GM23338 (cell line): ENCODE measurements around the gene SVIL. TPM values are rescaled to one million over a fixed set of nuclear protein-coding genes. Genes with fewer than 3 reads are reported as not detected.

Source experiments
- ATAC-seq: fragments of 200-7000 bp; cut with Tn5 transposase; 3 replicates; pipeline ENCODE4 v1.9.1; 2020
- DNase-seq: peaks from one replicate; pipeline ENCODE4 v3.0.0-alpha.2; 2015; ENCODE audit warnings: low spot score
- H2AFZ ChIP-seq: fragments of 200-600 bp; sonication (generic); 2 replicates; pipeline ENCODE4 v1.8.0; 2016; ENCODE audit warnings: antibody characterized with exemption, mild to moderate bottlenecking, moderate library complexity
- H3F3A ChIP-seq: fragments of 200-600 bp; sonication (generic); replicated peaks from 2 replicates; pipeline ENCODE4 v1.8.0; 2017; ENCODE audit warnings: antibody characterized with exemption, mixed run types, low read depth
- H3K27ac ChIP-seq: fragments of 200-600 bp; sonication (generic); 2 replicates; pipeline ENCODE4 v1.6.1; 2016; ENCODE audit warnings: low read depth
- H3K27me3 ChIP-seq: fragments of 200-600 bp; sonication (generic); 2 replicates; pipeline ENCODE4 v1.8.0; 2016; ENCODE audit warnings: mild to moderate bottlenecking, mixed run types, moderate library complexity; ENCODE audit not compliant: insufficient read depth
- H3K36me3 ChIP-seq: fragments of 200-600 bp; sonication (generic); 2 replicates; pipeline ENCODE4 v1.8.0; 2016; ENCODE audit warnings: mild to moderate bottlenecking; ENCODE audit not compliant: insufficient read depth
- H3K4me1 ChIP-seq: fragments of 200-600 bp; sonication (generic); 2 replicates; pipeline ENCODE4 v1.8.0; 2016; ENCODE audit warnings: mild to moderate bottlenecking, moderate library complexity; ENCODE audit not compliant: insufficient read depth
- H3K4me2 ChIP-seq: fragments of 200-600 bp; sonication (generic); 2 replicates; pipeline ENCODE4 v1.7.1; 2017; ENCODE audit warnings: mixed run types
- H3K4me3 ChIP-seq: fragments of 200-600 bp; sonication (generic); 2 replicates; pipeline ENCODE4 v1.6.1; 2016; ENCODE audit warnings: mixed run types
- H3K79me2 ChIP-seq: fragments of 200-600 bp; sonication (generic); replicated peaks from 2 replicates; pipeline ENCODE4 v1.8.0; 2017; ENCODE audit warnings: mild to moderate bottlenecking; ENCODE audit not compliant: insufficient read depth
- H3K9me2 ChIP-seq: fragments of 200-600 bp; sonication (generic); 2 replicates; pipeline ENCODE4 v1.8.0; 2017; ENCODE audit not compliant: insufficient read depth
- H4K20me1 ChIP-seq: fragments of 200-600 bp; sonication (generic); replicated peaks from 2 replicates; pipeline ENCODE4 v1.8.0; 2017; ENCODE audit warnings: mild to moderate bottlenecking; ENCODE audit not compliant: insufficient read depth
- H3K27ac Mint-ChIP-seq: 2 replicates; pipeline ENCODE4 v1.8.0; 2020; ENCODE audit warnings: inconsistent platforms, mild to moderate bottlenecking, moderate library complexity, mixed read lengths
- H3K27me3 Mint-ChIP-seq: 3 replicates; pipeline ENCODE4 v1.8.0; 2022; ENCODE audit warnings: low read depth, mild to moderate bottlenecking, moderate library complexity, mixed read lengths, inconsistent platforms; ENCODE audit not compliant: insufficient read depth, poor library complexity
- H3K36me3 Mint-ChIP-seq: 3 replicates; pipeline ENCODE4 v1.8.0; 2021; ENCODE audit warnings: low read depth, mild to moderate bottlenecking, inconsistent platforms, moderate library complexity, mixed read lengths
- H3K4me1 Mint-ChIP-seq: 3 replicates; pipeline ENCODE4 v1.8.0; 2020; ENCODE audit warnings: mild to moderate bottlenecking, inconsistent platforms, mixed read lengths
- H3K4me3 Mint-ChIP-seq: 3 replicates; pipeline ENCODE4 v1.8.0; 2021; ENCODE audit warnings: moderate library complexity, mild to moderate bottlenecking, inconsistent platforms, mixed read lengths
- H3K9me3 Mint-ChIP-seq: 3 replicates; pipeline ENCODE4 v1.8.0; 2020; ENCODE audit warnings: moderate library complexity, mild to moderate bottlenecking, inconsistent platforms, mixed read lengths
- CREB1 ChIP-seq: fragments of 250-450 bp; sonication (Bioruptor Pico); IDR thresholded peaks from 2 replicates; pipeline ENCODE4 v1.5.0; 2020; ENCODE audit warnings: low read depth, mild to moderate bottlenecking, moderate library complexity
- EZH2phosphoT487 ChIP-seq: fragments of 200-600 bp; sonication (generic); IDR thresholded peaks from one replicate; pipeline ENCODE4 v1.8.1; 2018; ENCODE audit warnings: antibody characterized with exemption; ENCODE audit not compliant: unreplicated experiment
- JUNB ChIP-seq: IDR thresholded peaks from one replicate; pipeline ENCODE4 v1.6.1; 2016; ENCODE audit warnings: antibody characterized with exemption; ENCODE audit not compliant: unreplicated experiment
- NANOG ChIP-seq: IDR thresholded peaks from 2 replicates; pipeline ENCODE4 v1.6.1; 2016; ENCODE audit warnings: antibody characterized with exemption, borderline replicate concordance
- STAT1 ChIP-seq: IDR thresholded peaks from one replicate; pipeline ENCODE4 v1.6.1; 2016; ENCODE audit warnings: antibody characterized with exemption; ENCODE audit not compliant: unreplicated experiment
- ZNF331 ChIP-seq: fragments of 250-450 bp; sonication (Bioruptor Pico); IDR thresholded peaks from 2 replicates; pipeline ENCODE4 v1.5.0; 2020; ENCODE audit warnings: low read depth, mild to moderate bottlenecking, moderate library complexity
- polyA plus RNA-seq: library from polyadenylated mRNA; unstranded; fragments of >200 nt; fragmentation: Nextera tagmentation; extraction: Ambion mirVana; gene quantifications from 2 replicates; pipeline ENCODE4 v1.2.1, GENCODE V29; 2016
- total RNA-seq: library from RNA; depleted of rRNA; stranded (reverse); fragments of >200 nt; shearing (Covaris generic); gene quantifications from 2 replicates; pipeline ENCODE4 v1.2.3, GENCODE V29; 2014
- TF ChIP-seq, protein P1 (sequence below): IDR thresholded peaks from one replicate; pipeline ENCODE4 v1.6.1; 2018; ENCODE audit warnings: antibody characterized with exemption; ENCODE audit not compliant: unreplicated experiment
- TF ChIP-seq, protein P2 (sequence below), 2 experiments: fragments of 200-600 bp in 1 of 2; sonication (generic) in 1 of 2; conservative IDR thresholded peaks; 2 replicates each; pipeline versions ENCODE4 v1.5.1 to v1.6.1; 2016 to 2017; ENCODE audit warnings: antibody characterized with exemption in 2 of 2, low read depth in 2 of 2, mild to moderate bottlenecking in 2 of 2, moderate library complexity in 1 of 2
- TF ChIP-seq, protein P3 (sequence below): IDR thresholded peaks from 2 replicates; pipeline ENCODE4 v1.6.1; 2016; ENCODE audit warnings: antibody characterized with exemption
- TF ChIP-seq, protein P4 (sequence below): fragments of 250-450 bp; sonication (Bioruptor Pico); IDR thresholded peaks from 2 replicates; pipeline ENCODE4 v1.5.0; 2020; ENCODE audit warnings: mild to moderate bottlenecking, moderate library complexity

The SVIL gene
- total and polyA plus RNA-seq, 2 experiments from 2014 or later: 8.8 to 34.9 TPM

DNA sequence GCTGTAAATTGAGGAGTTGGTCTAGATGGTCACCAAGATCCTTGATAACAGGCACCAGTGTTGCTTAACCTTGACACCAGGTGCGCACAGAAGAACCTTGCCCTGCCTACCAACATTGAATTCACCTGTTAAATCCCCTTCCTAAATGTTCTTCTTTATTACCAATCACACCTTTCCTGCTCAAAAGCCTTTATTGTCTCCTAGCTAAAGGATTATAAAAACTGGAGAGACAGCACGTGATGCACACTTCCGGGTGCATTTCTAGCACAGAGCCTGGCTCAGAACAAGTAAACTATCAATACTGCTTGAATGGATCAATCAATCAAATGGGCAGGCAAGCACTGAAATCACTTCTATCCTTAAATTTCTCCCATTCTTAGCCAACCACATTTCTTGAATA lies 56.3 kb downstream of the SVIL start (continued):
- TF ChIP-seq, protein P1, sequence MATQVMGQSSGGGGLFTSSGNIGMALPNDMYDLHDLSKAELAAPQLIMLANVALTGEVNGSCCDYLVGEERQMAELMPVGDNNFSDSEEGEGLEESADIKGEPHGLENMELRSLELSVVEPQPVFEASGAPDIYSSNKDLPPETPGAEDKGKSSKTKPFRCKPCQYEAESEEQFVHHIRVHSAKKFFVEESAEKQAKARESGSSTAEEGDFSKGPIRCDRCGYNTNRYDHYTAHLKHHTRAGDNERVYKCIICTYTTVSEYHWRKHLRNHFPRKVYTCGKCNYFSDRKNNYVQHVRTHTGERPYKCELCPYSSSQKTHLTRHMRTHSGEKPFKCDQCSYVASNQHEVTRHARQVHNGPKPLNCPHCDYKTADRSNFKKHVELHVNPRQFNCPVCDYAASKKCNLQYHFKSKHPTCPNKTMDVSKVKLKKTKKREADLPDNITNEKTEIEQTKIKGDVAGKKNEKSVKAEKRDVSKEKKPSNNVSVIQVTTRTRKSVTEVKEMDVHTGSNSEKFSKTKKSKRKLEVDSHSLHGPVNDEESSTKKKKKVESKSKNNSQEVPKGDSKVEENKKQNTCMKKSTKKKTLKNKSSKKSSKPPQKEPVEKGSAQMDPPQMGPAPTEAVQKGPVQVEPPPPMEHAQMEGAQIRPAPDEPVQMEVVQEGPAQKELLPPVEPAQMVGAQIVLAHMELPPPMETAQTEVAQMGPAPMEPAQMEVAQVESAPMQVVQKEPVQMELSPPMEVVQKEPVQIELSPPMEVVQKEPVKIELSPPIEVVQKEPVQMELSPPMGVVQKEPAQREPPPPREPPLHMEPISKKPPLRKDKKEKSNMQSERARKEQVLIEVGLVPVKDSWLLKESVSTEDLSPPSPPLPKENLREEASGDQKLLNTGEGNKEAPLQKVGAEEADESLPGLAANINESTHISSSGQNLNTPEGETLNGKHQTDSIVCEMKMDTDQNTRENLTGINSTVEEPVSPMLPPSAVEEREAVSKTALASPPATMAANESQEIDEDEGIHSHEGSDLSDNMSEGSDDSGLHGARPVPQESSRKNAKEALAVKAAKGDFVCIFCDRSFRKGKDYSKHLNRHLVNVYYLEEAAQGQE: no peak
- no peak for TF ChIP-seq ZNF331 (CRISPR knock-in tag)
- TF ChIP-seq STAT1: no peak
- TF ChIP-seq, protein P2, sequence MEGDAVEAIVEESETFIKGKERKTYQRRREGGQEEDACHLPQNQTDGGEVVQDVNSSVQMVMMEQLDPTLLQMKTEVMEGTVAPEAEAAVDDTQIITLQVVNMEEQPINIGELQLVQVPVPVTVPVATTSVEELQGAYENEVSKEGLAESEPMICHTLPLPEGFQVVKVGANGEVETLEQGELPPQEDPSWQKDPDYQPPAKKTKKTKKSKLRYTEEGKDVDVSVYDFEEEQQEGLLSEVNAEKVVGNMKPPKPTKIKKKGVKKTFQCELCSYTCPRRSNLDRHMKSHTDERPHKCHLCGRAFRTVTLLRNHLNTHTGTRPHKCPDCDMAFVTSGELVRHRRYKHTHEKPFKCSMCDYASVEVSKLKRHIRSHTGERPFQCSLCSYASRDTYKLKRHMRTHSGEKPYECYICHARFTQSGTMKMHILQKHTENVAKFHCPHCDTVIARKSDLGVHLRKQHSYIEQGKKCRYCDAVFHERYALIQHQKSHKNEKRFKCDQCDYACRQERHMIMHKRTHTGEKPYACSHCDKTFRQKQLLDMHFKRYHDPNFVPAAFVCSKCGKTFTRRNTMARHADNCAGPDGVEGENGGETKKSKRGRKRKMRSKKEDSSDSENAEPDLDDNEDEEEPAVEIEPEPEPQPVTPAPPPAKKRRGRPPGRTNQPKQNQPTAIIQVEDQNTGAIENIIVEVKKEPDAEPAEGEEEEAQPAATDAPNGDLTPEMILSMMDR (conservative IDR thresholded peaks at IDR 0.05; ENCODE audit: low read depth in 2 of 2): no peak
- TF ChIP-seq, protein P3, sequence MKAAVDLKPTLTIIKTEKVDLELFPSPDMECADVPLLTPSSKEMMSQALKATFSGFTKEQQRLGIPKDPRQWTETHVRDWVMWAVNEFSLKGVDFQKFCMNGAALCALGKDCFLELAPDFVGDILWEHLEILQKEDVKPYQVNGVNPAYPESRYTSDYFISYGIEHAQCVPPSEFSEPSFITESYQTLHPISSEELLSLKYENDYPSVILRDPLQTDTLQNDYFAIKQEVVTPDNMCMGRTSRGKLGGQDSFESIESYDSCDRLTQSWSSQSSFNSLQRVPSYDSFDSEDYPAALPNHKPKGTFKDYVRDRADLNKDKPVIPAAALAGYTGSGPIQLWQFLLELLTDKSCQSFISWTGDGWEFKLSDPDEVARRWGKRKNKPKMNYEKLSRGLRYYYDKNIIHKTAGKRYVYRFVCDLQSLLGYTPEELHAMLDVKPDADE: no peak
- TF ChIP-seq CREB1: no peak
- TF ChIP-seq NANOG: no peak
- TF ChIP-seq JUNB: no peak
- no peak for TF ChIP-seq EZH2phosphoT487

DNA sequence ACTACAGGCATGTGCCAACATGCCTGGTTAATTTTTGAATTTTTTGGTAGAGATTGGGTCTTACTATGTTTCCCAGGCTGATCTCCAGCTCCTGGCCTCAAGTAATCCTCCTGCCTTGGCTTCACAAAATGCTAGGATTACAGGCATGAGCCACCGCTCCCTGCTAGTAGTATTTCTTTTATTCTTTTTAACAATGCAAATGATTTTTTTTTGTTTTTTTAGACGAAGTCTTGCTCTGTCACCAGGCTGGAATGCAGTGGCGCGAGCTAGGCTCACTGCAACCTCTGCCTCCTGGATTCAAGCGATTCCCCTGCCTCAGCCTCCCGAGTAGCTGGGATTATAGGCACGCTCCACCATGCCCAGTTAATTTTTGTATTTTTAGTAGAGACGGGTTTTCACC lies 58.1 kb downstream of the SVIL start:
- H3K36me3 ChIP-seq: no peaks in the 10 kb centered on the region
- no peak overlapping the region for H3K4me3 ChIP-seq
- no peak overlapping the region for H3K4me2 ChIP-seq
- H3K27me3 ChIP-seq: no peaks in the 10 kb centered on the region
- Mint-ChIP-seq H3K4me3 (no peak overlapping the region), H3K36me3 (no peaks in the 10 kb centered on the region), H3K27ac (no peak overlapping the region; the same call in 1 of the 2 replicates), H3K9me3 (no peaks in the 10 kb centered on the region; the same call in 2 of the 3 replicates), H3K27me3 (no peaks in the 10 kb centered on the region), H3K4me1 (peaks cover 7% of the 10 kb centered on the region; the same call in 1 of the 3 replicates)
- H3K79me2 ChIP-seq: no peaks in the 10 kb centered on the region
- ATAC-seq: no peak
- 0 out of 2 replicates have a peak, but pooled peaks cover 9% of the 10 kb centered on the region for H3K4me1 ChIP-seq
- no peak overlapping the region for H3K27ac ChIP-seq
- no peaks in the 10 kb centered on the region for H3F3A ChIP-seq
- H2AFZ ChIP-seq: no peak overlapping the region
- no peak for DNase-seq
- H4K20me1 ChIP-seq: no peaks in the 10 kb centered on the region
- no peaks in the 10 kb centered on the region for H3K9me2 ChIP-seq
- TF ChIP-seq NANOG: no peak
- TF ChIP-seq, protein P4, sequence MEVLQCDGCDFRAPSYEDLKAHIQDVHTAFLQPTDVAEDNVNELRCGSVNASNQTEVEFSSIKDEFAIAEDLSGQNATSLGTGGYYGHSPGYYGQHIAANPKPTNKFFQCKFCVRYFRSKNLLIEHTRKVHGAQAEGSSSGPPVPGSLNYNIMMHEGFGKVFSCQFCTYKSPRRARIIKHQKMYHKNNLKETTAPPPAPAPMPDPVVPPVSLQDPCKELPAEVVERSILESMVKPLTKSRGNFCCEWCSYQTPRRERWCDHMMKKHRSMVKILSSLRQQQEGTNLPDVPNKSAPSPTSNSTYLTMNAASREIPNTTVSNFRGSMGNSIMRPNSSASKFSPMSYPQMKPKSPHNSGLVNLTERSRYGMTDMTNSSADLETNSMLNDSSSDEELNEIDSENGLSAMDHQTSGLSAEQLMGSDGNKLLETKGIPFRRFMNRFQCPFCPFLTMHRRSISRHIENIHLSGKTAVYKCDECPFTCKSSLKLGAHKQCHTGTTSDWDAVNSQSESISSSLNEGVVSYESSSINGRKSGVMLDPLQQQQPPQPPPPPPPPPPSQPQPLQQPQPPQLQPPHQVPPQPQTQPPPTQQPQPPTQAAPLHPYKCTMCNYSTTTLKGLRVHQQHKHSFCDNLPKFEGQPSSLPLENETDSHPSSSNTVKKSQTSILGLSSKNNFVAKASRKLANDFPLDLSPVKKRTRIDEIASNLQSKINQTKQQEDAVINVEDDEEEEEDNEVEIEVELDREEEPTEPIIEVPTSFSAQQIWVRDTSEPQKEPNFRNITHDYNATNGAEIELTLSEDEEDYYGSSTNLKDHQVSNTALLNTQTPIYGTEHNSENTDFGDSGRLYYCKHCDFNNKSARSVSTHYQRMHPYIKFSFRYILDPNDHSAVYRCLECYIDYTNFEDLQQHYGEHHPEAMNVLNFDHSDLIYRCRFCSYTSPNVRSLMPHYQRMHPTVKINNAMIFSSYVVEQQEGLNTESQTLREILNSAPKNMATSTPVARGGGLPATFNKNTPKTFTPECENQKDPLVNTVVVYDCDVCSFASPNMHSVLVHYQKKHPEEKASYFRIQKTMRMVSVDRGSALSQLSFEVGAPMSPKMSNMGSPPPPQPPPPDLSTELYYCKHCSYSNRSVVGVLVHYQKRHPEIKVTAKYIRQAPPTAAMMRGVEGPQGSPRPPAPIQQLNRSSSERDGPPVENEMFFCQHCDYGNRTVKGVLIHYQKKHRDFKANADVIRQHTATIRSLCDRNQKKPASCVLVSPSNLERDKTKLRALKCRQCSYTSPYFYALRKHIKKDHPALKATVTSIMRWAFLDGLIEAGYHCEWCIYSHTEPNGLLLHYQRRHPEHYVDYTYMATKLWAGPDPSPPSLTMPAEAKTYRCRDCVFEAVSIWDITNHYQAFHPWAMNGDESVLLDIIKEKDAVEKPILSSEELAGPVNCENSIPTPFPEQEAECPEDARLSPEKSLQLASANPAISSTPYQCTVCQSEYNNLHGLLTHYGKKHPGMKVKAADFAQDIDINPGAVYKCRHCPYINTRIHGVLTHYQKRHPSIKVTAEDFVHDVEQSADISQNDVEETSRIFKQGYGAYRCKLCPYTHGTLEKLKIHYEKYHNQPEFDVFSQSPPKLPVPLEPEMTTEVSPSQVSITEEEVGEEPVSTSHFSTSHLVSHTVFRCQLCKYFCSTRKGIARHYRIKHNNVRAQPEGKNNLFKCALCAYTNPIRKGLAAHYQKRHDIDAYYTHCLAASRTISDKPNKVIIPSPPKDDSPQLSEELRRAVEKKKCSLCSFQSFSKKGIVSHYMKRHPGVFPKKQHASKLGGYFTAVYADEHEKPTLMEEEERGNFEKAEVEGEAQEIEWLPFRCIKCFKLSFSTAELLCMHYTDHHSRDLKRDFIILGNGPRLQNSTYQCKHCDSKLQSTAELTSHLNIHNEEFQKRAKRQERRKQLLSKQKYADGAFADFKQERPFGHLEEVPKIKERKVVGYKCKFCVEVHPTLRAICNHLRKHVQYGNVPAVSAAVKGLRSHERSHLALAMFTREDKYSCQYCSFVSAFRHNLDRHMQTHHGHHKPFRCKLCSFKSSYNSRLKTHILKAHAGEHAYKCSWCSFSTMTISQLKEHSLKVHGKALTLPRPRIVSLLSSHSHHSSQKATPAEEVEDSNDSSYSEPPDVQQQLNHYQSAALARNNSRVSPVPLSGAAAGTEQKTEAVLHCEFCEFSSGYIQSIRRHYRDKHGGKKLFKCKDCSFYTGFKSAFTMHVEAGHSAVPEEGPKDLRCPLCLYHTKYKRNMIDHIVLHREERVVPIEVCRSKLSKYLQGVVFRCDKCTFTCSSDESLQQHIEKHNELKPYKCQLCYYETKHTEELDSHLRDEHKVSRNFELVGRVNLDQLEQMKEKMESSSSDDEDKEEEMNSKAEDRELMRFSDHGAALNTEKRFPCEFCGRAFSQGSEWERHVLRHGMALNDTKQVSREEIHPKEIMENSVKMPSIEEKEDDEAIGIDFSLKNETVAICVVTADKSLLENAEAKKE: no peak
